HEK293 (cell line): ENCODE results near the gene FRMD6.

ENCODE experiments used
- CTCF ChIA-PET: fragments of 350-600 bp; formaldehyde crosslinking; extraction: SDS; loops from one replicate; lab custom pipeline; 2021; ENCODE audit warnings: antibody characterized with exemption; lab: Yijun Ruan, JAX
- POLR2A ChIA-PET: fragments of 300-600 bp; formaldehyde crosslinking; extraction: SDS; loops from one replicate; lab custom pipeline; 2020; ENCODE audit warnings: antibody characterized with exemption, inconsistent platforms; lab: Yijun Ruan, JAX
- H3K27ac ChIP-seq: fragments of 200-500 bp; sonication (Bioruptor generic); 2 replicates; pipeline ENCODE4 v1.5.1; 2014; ENCODE audit warnings: low read depth, low read length, control low read depth, inconsistent platforms; ENCODE audit errors: extremely low read depth
- H3K36me3 ChIP-seq, 2 experiments: fragments of 200-500 bp in 1 of 2; sonication (Bioruptor generic) in 1 of 2; 1 replicate in 1 of 2; 2 replicates in 1 of 2; pipeline ENCODE4 v1.5.1; 2014 to 2017; ENCODE audit warnings: inconsistent platforms in 2 of 2, low read length in 2 of 2; ENCODE audit not compliant: control insufficient read depth in 2 of 2, insufficient read depth in 1 of 2
- H3K4me1 ChIP-seq: fragments of 200-500 bp; sonication (Bioruptor generic); 2 replicates; pipeline ENCODE4 v1.5.1; 2014; ENCODE audit warnings: mild to moderate bottlenecking, low read length, inconsistent platforms; ENCODE audit not compliant: control insufficient read depth, insufficient read depth
- H3K4me3 ChIP-seq: 2 replicates; pipeline ENCODE4 v1.5.1; 2011; ENCODE audit warnings: low read depth, mild to moderate bottlenecking, control low read depth, low read length, moderate library complexity
- H3K9me3 ChIP-seq: fragments of 200-500 bp; sonication (Bioruptor generic); 2 replicates; pipeline ENCODE4 v1.5.1; 2014; ENCODE audit warnings: low read depth, low read length, inconsistent platforms; ENCODE audit not compliant: control insufficient read depth, insufficient read depth
- EGR2 ChIP-seq: fragments of 450-650 bp; formaldehyde crosslinking; IDR thresholded peaks from 2 replicates; pipeline ENCODE4 v1.5.1; 2016; ENCODE audit warnings: low read depth, missing biosample characterization, missing genetic modification characterization
- GLIS2 ChIP-seq: fragments of 450-650 bp; formaldehyde crosslinking; IDR thresholded peaks from 2 replicates; pipeline ENCODE4 v1.5.1; 2016; ENCODE audit warnings: missing biosample characterization, missing genetic modification characterization
- PATZ1 ChIP-seq: fragments of 450-650 bp; formaldehyde crosslinking; IDR thresholded peaks from 2 replicates; pipeline ENCODE4 v1.5.1; 2016; ENCODE audit warnings: missing biosample characterization, missing genetic modification characterization
- PBX3 ChIP-seq: sonication (generic); formaldehyde crosslinking; IDR thresholded peaks from 2 replicates; pipeline ENCODE4 v1.8.1; 2022; ENCODE audit warnings: mild to moderate bottlenecking, moderate library complexity, missing genetic modification reagents
- PRDM6 ChIP-seq: fragments of 450-650 bp; formaldehyde crosslinking; IDR thresholded peaks from 2 replicates; pipeline ENCODE4 v1.5.1; 2017; ENCODE audit warnings: missing biosample characterization, missing genetic modification characterization
- ZNF354C ChIP-seq: fragments of 450-650 bp; formaldehyde crosslinking; IDR thresholded peaks from 2 replicates; pipeline ENCODE4 v1.5.1; 2016; ENCODE audit warnings: missing biosample characterization, missing genetic modification characterization, low read depth, borderline replicate concordance
- ZNF580 ChIP-seq: fragments of 450-650 bp; formaldehyde crosslinking; IDR thresholded peaks from 2 replicates; pipeline ENCODE4 v1.5.1; 2016; ENCODE audit warnings: missing biosample characterization, missing genetic modification characterization
- ZNF701 ChIP-seq: fragments of 450-650 bp; formaldehyde crosslinking; IDR thresholded peaks from 2 replicates; pipeline ENCODE4 v1.5.1; 2016; ENCODE audit warnings: missing biosample characterization, missing genetic modification characterization
- ZNF792 ChIP-seq: fragments of 450-650 bp; formaldehyde crosslinking; IDR thresholded peaks from 2 replicates; pipeline ENCODE4 v1.5.1; 2016; ENCODE audit warnings: missing biosample characterization, missing genetic modification characterization
- ZSCAN5A ChIP-seq: fragments of 450-650 bp; formaldehyde crosslinking; IDR thresholded peaks from 2 replicates; pipeline ENCODE4 v1.5.1; 2016; ENCODE audit warnings: missing biosample characterization, missing genetic modification characterization
- TF ChIP-seq, protein P1 (sequence below): fragments of 450-650 bp; formaldehyde crosslinking; IDR thresholded peaks from 2 replicates; pipeline ENCODE4 v1.5.1; 2016; ENCODE audit warnings: missing biosample characterization, missing genetic modification characterization, borderline replicate concordance

FRMD6 gene

GRCh38 chr14:51657762-51658161 lies 6.1 kb downstream of the FRMD6 start (continued):
- TF ChIP-seq, protein P1, sequence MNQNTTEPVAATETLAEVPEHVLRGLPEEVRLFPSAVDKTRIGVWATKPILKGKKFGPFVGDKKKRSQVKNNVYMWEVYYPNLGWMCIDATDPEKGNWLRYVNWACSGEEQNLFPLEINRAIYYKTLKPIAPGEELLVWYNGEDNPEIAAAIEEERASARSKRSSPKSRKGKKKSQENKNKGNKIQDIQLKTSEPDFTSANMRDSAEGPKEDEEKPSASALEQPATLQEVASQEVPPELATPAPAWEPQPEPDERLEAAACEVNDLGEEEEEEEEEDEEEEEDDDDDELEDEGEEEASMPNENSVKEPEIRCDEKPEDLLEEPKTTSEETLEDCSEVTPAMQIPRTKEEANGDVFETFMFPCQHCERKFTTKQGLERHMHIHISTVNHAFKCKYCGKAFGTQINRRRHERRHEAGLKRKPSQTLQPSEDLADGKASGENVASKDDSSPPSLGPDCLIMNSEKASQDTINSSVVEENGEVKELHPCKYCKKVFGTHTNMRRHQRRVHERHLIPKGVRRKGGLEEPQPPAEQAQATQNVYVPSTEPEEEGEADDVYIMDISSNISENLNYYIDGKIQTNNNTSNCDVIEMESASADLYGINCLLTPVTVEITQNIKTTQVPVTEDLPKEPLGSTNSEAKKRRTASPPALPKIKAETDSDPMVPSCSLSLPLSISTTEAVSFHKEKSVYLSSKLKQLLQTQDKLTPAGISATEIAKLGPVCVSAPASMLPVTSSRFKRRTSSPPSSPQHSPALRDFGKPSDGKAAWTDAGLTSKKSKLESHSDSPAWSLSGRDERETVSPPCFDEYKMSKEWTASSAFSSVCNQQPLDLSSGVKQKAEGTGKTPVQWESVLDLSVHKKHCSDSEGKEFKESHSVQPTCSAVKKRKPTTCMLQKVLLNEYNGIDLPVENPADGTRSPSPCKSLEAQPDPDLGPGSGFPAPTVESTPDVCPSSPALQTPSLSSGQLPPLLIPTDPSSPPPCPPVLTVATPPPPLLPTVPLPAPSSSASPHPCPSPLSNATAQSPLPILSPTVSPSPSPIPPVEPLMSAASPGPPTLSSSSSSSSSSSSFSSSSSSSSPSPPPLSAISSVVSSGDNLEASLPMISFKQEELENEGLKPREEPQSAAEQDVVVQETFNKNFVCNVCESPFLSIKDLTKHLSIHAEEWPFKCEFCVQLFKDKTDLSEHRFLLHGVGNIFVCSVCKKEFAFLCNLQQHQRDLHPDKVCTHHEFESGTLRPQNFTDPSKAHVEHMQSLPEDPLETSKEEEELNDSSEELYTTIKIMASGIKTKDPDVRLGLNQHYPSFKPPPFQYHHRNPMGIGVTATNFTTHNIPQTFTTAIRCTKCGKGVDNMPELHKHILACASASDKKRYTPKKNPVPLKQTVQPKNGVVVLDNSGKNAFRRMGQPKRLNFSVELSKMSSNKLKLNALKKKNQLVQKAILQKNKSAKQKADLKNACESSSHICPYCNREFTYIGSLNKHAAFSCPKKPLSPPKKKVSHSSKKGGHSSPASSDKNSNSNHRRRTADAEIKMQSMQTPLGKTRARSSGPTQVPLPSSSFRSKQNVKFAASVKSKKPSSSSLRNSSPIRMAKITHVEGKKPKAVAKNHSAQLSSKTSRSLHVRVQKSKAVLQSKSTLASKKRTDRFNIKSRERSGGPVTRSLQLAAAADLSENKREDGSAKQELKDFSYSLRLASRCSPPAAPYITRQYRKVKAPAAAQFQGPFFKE (tag by site-specific recombination): no peak

GRCh38 chr14:51658441-51659173 lies 6.9 kb downstream of the FRMD6 start:
- POLR2A ChIA-PET: no interaction called here
- H3K4me1 ChIP-seq: peaks cover 32% of the 10 kb centered on the region
- no peaks in the 10 kb centered on the region for H3K36me3 ChIP-seq
- no peak overlapping the region for H3K4me3 ChIP-seq
- TF ChIP-seq ZNF792 (tag by site-specific recombination) (no peak), ZNF580 (tag by site-specific recombination) (no peak), ZSCAN5A (tag by site-specific recombination) (no peak), PRDM6 (tag by site-specific recombination) (peak; percentile 51)
- H3K9me3 ChIP-seq: no peaks in the 10 kb centered on the region
- CTCF ChIA-PET: interaction anchor here (1.7 to 1.8 kb wide), 2 partner anchors 117 to 376 kb away, joined by 4 to 5 read pairs; no protein-coding TSS in a partner anchor
- H3K27ac ChIP-seq: no peak overlapping the region

GRCh38 chr14:51660741-51661140 lies 9.0 kb downstream of the FRMD6 start:
- ChIA-PET CTCF (interaction anchor here (0.6 kb wide), 1 partner anchor 122 kb away, joined by 3 read pairs; no protein-coding TSS in a partner anchor), POLR2A (no interaction called here)
- H3K9me3 ChIP-seq: no peaks in the 10 kb centered on the region; the same call in 1 of the 2 replicates
- no peak for TF ChIP-seq PBX3
- no peak for TF ChIP-seq ZNF354C (tag by site-specific recombination)
- no peak for TF ChIP-seq ZNF701 (tag by site-specific recombination)
- no peak for TF ChIP-seq GLIS2 (tag by site-specific recombination)
- no peak for TF ChIP-seq PATZ1 (tag by site-specific recombination)
- no peak for TF ChIP-seq EGR2 (tag by site-specific recombination)
- H3K27ac ChIP-seq: no peak overlapping the region
- no peak overlapping the region for H3K4me3 ChIP-seq
- peaks cover 0 to 3% of the 10 kb centered on the region in 2 experiments; a peak in 1 of 3 replicates for H3K36me3 ChIP-seq
- H3K4me1 ChIP-seq: peaks cover 11% of the 10 kb centered on the region
